GM19035 (cell line): Measurements from ENCODE around the gene PNPLA5.
"Not testable (repeated sequence)": the region's sequence is repeated elsewhere in the genome, so short reads cannot be mapped to it uniquely, and the experiment has no call there.

Source experiments
- ATAC-seq: cut with Tn5 transposase; IDR thresholded peaks from one replicate; pipeline ENCODE4 v1.9.1; 2021; ENCODE audit not compliant: unreplicated experiment

The PNPLA5 gene

GRCh38 chr22:43903033-43903432 lies 11.2 kb upstream of the PNPLA5 start:
- not testable (repeated sequence) for ATAC-seq

- no peak for ATAC-seq
These were observed 10.3 kb upstream of the PNPLA5 start for GRCh38 chr22:43901976-43902643.

- ATAC-seq = no peak
These were observed 8.4 kb upstream of the PNPLA5 start for GRCh38 chr22:43900206-43900605.

- ATAC-seq = no peak
These were observed 6.0 kb upstream of the PNPLA5 start for GRCh38 chr22:43897751-43898261.

GRCh38 chr22:43895986-43896645 lies 4.3 kb upstream of the PNPLA5 start:
- ATAC-seq = no peak

- no peak for ATAC-seq
These were observed 2.3 kb upstream of the PNPLA5 start for GRCh38 chr22:43894122-43894521.

- no peak for ATAC-seq
These were observed 1.5 kb upstream of the PNPLA5 start for GRCh38 chr22:43893266-43893665.

GRCh38 chr22:43892183-43892894 lies 526 bp upstream of the PNPLA5 start:
- no peak for ATAC-seq

GRCh38 chr22:43890901-43891331 lies 897 bp downstream of the PNPLA5 start:
- no peak for ATAC-seq

- ATAC-seq = no peak
These were observed 2.0 kb downstream of the PNPLA5 start for GRCh38 chr22:43889860-43890253.

- no peak for ATAC-seq
These were observed 2.5 kb downstream of the PNPLA5 start for GRCh38 chr22:43889201-43889859.

- no peak for ATAC-seq
These were observed 3.1 kb downstream of the PNPLA5 start for GRCh38 chr22:43888740-43889139.

GRCh38 chr22:43887391-43887790 lies 4.4 kb downstream of the PNPLA5 start:
- no peak for ATAC-seq

GRCh38 chr22:43886231-43886630 lies 5.6 kb downstream of the PNPLA5 start:
- ATAC-seq = no peak

- ATAC-seq = no peak
These were observed 6.0 kb downstream of the PNPLA5 start for GRCh38 chr22:43885786-43886185.

GRCh38 chr22:43885319-43885671 lies 6.5 kb downstream of the PNPLA5 start:
- no peak for ATAC-seq

- peak; percentile 83 for ATAC-seq
These were observed 7.1 kb downstream of the PNPLA5 start for GRCh38 chr22:43884600-43885318.

GRCh38 chr22:43883719-43884415 lies 7.9 kb downstream of the PNPLA5 start:
- no peak for ATAC-seq

GRCh38 chr22:43883012-43883661 lies 8.7 kb downstream of the PNPLA5 start:
- no peak for ATAC-seq
